CD4-positive, alpha-beta T cell treated with Interleukin-17A for 1 hour (primary cell): ENCODE measurements around the gene TRIM68.

Experiments used
- DNase-seq: peaks from one replicate; pipeline ENCODE4 v3.0.0-alpha.2; 2020

TRIM68 gene

DNA sequence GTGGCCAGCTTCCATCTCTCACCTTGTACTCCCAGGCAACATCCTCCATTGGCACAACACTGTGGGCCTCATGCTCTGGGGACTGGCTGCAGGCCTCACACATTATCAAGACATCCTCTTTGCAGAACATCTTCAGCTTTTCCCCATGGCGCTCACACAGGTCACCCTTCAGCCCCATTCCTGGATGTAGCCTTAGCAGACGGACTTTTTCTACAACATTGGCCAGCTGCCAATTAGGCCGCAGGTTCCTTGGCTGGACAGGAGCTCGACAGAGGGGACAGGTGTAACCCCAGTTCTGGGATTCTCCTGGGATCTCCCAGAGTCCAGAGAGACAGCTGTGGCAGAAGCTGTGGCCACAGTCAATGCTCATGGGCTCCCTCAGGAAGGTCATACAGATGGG is 3.0 kb downstream of the TRIM68 start:
- no peak for DNase-seq

- no peak for DNase-seq
Measured at GRCh38 chr11:4593739-4594138, 14.3 kb downstream of the TRIM68 start, which contains the start of gene OR52I1. TSS of gene OR52I1 (plus strand) at chr11:4594039. CDS start at chr11:4594039, 0 bp downstream.

DNA sequence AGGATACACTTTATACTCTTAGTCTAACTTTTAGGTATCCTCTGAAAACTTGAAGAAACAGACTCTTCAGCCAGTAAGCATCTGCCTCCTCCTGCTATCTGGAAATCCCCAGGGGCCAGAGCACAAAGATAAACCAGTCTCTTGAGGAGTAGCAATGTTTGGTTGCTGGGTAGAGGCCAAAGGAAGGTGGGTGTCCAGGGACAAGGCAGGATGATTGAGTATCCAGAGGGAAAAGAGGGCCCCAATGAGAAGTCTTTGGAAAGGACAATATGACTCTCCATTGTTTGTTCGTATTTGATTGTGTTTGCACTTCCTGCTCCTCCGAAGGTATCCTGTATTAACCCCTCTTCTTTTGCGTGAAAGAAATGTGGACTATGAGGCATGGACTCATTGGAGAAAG is 19.0 kb downstream of the TRIM68 start:
- DNase-seq, result no peak

DNA sequence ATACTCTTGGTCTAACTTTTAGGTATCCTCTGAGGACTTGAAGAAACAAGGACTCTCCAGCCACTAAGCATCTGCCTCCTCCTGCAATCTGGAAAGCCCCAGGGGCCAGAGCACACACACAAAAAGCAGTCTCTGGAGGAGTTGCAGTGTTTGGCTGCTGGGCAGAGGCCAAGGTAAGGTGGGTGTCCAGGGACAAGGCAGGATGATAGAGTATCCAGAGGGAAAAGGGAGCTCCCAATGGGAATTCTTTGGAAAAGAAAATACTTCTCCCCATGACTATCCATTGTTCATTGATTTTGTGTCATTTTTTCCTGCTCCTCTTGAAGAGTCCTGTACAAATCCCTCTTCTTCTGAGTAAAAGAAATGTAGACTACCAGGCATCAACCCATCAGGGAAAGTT is 26.6 kb downstream of the TRIM68 start, which contains the start of gene OR52I2:
Gene OR52I2 (plus strand): TSS at position 301 of the 400 bp plus-strand sequence.
- DNase-seq, result no peak

- DNase-seq, result no peak
Measured at GRCh38 chr11:4580124-4580523, 27.9 kb downstream of the TRIM68 start.

DNA sequence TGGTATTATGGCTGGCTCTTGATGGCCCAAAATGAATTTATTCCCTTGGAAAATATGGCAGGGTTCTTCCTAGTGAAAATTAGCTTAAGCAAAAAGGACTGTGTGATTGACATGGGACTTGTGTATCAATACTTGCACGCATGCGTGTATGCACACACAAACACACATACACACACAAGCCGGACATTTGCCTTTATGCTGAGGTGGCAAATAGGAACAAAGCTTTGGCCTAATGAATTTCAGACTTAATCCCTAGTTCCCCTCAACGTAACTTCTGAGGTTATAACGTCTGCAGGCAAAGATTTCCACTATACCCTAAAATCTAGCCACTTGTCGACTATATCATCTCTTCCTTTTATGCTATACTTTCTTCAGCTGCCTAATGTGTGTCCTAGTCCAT is 29.4 kb downstream of the TRIM68 start:
- no peak for DNase-seq

GRCh38 chr11:4577761-4578160 is 30.3 kb downstream of the TRIM68 start:
- no peak for DNase-seq

- no peak for DNase-seq
Measured at GRCh38 chr11:4576880-4577279, 31.2 kb downstream of the TRIM68 start.

DNA sequence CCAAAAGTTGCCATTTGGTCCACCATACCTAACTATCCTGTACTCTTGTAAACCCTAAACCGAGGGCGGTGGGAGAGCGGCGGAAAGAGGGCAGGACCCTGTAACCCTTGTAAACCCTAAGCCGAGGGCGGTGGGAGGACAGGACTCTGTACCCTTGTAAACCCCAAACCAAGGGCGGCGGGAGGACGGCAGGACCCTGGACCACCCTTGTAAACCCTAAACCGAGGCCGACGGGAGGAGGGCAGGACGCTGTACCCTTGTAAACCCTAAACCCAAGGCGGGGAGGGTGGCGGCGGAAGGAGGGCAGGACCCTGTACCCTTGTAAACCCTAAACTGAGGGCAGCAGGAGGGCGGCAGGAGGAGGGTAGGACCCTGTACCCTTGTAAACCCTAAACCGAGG is 39.0 kb downstream of the TRIM68 start:
- DNase-seq, result no peak

DNA sequence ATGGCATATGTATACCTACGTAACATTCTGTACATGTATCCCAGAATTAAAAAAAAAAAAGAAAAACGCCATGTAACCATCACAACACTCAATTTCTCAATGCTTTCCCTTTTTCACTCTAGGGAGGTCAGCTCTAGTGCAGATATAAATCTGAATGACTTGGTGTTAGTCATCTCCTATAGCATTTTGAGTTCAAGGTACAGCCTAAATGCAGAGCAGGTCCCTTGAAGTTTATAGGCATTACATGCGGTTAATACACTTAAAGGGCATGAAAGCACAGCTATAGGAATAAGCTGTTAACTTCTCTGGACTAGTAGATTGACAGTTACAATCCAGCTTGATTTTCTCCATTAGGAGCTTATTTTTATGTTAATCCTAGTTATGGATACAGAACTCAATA is 42.7 kb downstream of the TRIM68 start:
- no peak for DNase-seq

GRCh38 chr11:4560467-4560866 is 47.6 kb downstream of the TRIM68 start:
- DNase-seq, result no peak

DNA sequence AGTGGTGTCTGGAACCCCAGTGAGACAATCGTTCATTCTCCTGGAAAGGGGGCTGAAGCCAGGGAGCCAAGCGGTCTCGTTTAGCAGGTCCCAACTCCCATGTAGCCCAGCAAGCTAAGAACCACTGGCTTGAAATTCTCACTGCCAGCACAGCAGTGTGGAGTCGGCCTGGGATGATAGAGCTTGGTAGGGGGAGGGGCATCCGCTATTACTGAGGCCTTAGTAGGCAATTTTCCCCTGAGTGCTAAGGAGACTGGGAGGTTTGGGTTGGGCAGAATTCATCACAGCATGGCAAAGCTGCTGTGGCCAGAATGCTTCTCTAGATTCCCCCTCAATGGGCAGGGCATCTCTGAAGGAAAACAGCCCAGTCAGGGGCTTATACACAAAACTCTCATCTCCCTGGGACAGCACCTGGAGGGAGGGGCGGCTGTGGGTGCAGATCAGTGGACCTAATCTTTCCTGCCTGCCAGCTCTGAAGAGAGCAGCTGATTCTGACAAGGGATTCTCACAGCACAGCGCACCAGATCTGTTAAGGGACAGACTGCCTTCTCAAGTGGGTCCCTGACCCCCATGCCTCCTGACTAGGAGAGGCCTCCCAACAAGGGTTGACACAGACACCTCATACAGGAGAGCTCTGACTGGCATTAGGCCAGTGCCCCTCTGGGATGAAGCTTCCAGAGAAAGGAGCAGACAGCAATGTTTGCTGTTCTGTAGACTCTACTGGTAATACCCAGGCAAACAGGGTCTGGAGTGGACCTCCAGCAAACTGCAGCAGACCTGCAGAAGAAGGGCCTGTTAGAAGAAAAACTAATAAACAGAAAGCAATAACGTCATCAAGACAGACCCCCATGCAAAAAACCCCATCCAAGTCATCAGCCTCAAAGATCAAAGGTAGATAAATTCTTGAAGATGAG is 48.2 kb downstream of the TRIM68 start:
- no peak for DNase-seq

- no peak for DNase-seq
Measured at GRCh38 chr11:4551346-4551979, 56.6 kb downstream of the TRIM68 start.
